MCF 10A (cell line): ENCODE results near the gene STT3B. TPM values are rescaled to one million over a fixed set of nuclear protein-coding genes. Genes with fewer than 3 reads are reported as not detected.

Experiments used
- BruUV-seq: library from RNA; stranded (reverse); fragments of 400-500 nt; replicated peaks from 2 replicates; lab custom pipeline; 2021; lab: Mats Ljungman, UMichigan
- CTCF ChIA-PET: fragments of 300-600 bp; sonication (Branson Sonifier 250); formaldehyde crosslinking; extraction: SDS; loops from one replicate; lab custom pipeline; 2021; ENCODE audit warnings: antibody characterized with exemption, inconsistent platforms; lab: Yijun Ruan, JAX
- POLR2A ChIA-PET: fragments of 300-600, 350-650 bp; sonication (Branson Sonifier 250); formaldehyde crosslinking; extraction: SDS; loops from one replicate; lab custom pipeline; 2020; ENCODE audit warnings: antibody characterized with exemption, inconsistent platforms; lab: Yijun Ruan, JAX
- DNase-seq: peaks from one replicate; pipeline ENCODE4 v3.0.0-alpha.2; 2018; ENCODE audit not compliant: unreplicated experiment
- H3K27ac Mint-ChIP-seq: one replicate; pipeline ENCODE4 v1.8.0; 2022; ENCODE audit warnings: mild to moderate bottlenecking, low read depth, mixed read lengths; ENCODE audit not compliant: unreplicated experiment
- H3K27me3 Mint-ChIP-seq: one replicate; pipeline ENCODE4 v1.8.0; 2022; ENCODE audit warnings: mixed read lengths; ENCODE audit not compliant: insufficient read depth, unreplicated experiment
- H3K36me3 Mint-ChIP-seq: one replicate; pipeline ENCODE4 v1.8.0; 2022; ENCODE audit warnings: mild to moderate bottlenecking, moderate library complexity, mixed read lengths; ENCODE audit not compliant: insufficient read depth, unreplicated experiment
- H3K4me1 Mint-ChIP-seq: one replicate; pipeline ENCODE4 v1.8.0; 2022; ENCODE audit warnings: mixed read lengths; ENCODE audit not compliant: insufficient read depth, unreplicated experiment
- H3K4me3 Mint-ChIP-seq: one replicate; pipeline ENCODE4 v1.8.0; 2022; ENCODE audit warnings: mild to moderate bottlenecking, moderate library complexity, mixed read lengths; ENCODE audit not compliant: unreplicated experiment
- H3K9me3 Mint-ChIP-seq: one replicate; pipeline ENCODE4 v1.8.0; 2022; ENCODE audit warnings: mixed read lengths; ENCODE audit not compliant: unreplicated experiment
- CTCF ChIP-seq: fragments of 200-600 bp; IDR thresholded peaks from one replicate; pipeline ENCODE4 v1.8.0; 2022; ENCODE audit warnings: antibody characterized with exemption, mild to moderate bottlenecking; ENCODE audit not compliant: unreplicated experiment
- intact Hi-C: fragments of 100-400 bp; cut with micrococcal nuclease; formaldehyde crosslinking; loops from 2 replicates; pipeline ENCODE4 v1.14.1; 2022
- total RNA-seq: library from RNA; stranded (reverse); gene quantifications from 2 replicates; pipeline ENCODE4 v1.2.3, GENCODE V29; 2022

STT3B gene
- total RNA-seq, 1 experiment from 2014 or later: 118 TPM

GRCh38 chr3:31576521-31576920, 43.8 kb downstream of the STT3B start:
- BruUV-seq: no TSS peak
- CTCF ChIA-PET: no interaction called here
- intact Hi-C loops: no loop called here

DNA sequence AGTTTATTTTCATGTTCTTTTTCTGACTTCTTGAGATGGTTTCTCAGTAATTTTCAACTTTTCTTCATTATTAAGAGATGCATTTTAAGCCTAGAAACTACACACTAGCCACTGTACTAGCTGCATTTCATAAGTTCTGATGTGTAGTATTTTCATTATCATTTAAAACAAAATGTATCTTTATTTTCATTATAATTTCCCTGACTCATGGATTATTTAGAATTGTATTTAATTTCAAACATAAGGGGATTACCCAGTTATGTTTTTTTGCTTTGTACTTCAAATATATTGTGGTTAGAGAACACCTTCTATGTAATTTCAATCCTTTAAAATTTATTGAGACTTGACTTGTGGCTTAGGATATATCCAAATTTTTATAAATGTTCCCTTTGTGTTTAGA, 44.5 kb downstream of the STT3B start:
- ChIA-PET POLR2A (no interaction called here), CTCF (no interaction called here)
- DNase-seq: no peak
- intact Hi-C loops: no loop called here
- Mint-ChIP-seq H3K9me3 (no peaks in the 10 kb centered on the region), H3K36me3 (peaks cover 19% of the 10 kb centered on the region), H3K27me3 (no peaks in the 10 kb centered on the region), H3K27ac (no peak overlapping the region), H3K4me3 (no peak overlapping the region), H3K4me1 (peaks cover 13% of the 10 kb centered on the region)
- no peak for TF ChIP-seq CTCF
- BruUV-seq: TSS peak; percentile 3

More at GRCh38 chr3:31576521-31576920, 43.8 kb downstream of the STT3B start:
- peaks cover 6% of the 10 kb centered on the region for H3K4me1 Mint-ChIP-seq
- H3K27ac Mint-ChIP-seq: no peak overlapping the region
- H3K9me3 Mint-ChIP-seq: no peaks in the 10 kb centered on the region
- DNase-seq: no peak
- POLR2A ChIA-PET: no interaction called here
- H3K27me3 Mint-ChIP-seq: no peaks in the 10 kb centered on the region
- TF ChIP-seq CTCF: no peak
- H3K36me3 Mint-ChIP-seq: peaks cover 13% of the 10 kb centered on the region
- no peak overlapping the region for H3K4me3 Mint-ChIP-seq

DNA sequence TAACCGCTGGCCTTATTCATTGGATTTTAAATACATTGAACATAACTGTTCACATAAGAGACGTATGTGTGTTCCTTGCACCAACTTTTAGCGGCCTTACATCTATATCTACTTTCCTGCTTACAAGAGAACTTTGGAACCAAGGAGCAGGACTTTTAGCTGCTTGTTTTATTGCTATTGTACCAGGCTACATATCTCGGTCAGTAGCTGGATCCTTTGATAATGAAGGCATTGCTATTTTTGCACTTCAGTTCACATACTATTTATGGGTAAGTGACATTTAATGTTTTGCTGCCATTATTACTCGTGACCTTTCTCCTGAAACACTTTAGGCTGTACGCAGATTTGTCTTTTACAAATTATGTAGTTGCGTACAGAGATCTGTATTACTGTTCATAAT, 47.1 kb downstream of the STT3B start:
- Mint-ChIP-seq H3K9me3 (no peaks in the 10 kb centered on the region), H3K36me3 (peaks cover 19% of the 10 kb centered on the region), H3K27ac (no peak overlapping the region), H3K4me3 (no peak overlapping the region), H3K4me1 (peaks cover 13% of the 10 kb centered on the region), H3K27me3 (no peaks in the 10 kb centered on the region)
- CTCF ChIA-PET: interaction anchor here (0.5 to 0.7 kb wide), 3 partner anchors 13 to 48 kb away, joined by 3 to 5 read pairs (median 3); no protein-coding TSS in a partner anchor
- no peak for DNase-seq
- no TSS peak for BruUV-seq
- intact Hi-C loops: no loop called here
- POLR2A ChIA-PET: interaction anchor here (1.7 kb wide), 1 partner anchor 47 kb away, joined by 9 read pairs; the partner anchor contains the start of gene STT3B
- TF ChIP-seq CTCF: no peak

- no peaks in the 10 kb centered on the region for H3K27me3 Mint-ChIP-seq
- CTCF ChIA-PET: interaction anchor here (0.6 kb wide), 1 partner anchor 14 kb away, joined by 3 read pairs; no protein-coding TSS in a partner anchor
- TF ChIP-seq CTCF: no peak
- no peaks in the 10 kb centered on the region for H3K9me3 Mint-ChIP-seq
- intact Hi-C loops: no loop called here
- DNase-seq: no peak
- POLR2A ChIA-PET: interaction anchor here (0.6 to 1.7 kb wide), 3 partner anchors 21 to 297 kb away, joined by 3 to 9 read pairs (median 3); partner anchors contain the start of gene STT3B
- TSS peak; percentile 7 for BruUV-seq
- H3K4me1 Mint-ChIP-seq: peaks cover 13% of the 10 kb centered on the region
- peaks cover 19% of the 10 kb centered on the region for H3K36me3 Mint-ChIP-seq
- no peak overlapping the region for H3K4me3 Mint-ChIP-seq
- no peak overlapping the region for H3K27ac Mint-ChIP-seq
Measured at GRCh38 chr3:31580645-31581044, 47.9 kb downstream of the STT3B start.
